Rectal smooth muscle tissue (tissue), 1 donor: ENCODE measurements around the gene TMPRSS2.

Experiments used
- H3K27ac ChIP-seq: one replicate; pipeline ENCODE4 v1.7.0; 2013; ENCODE audit warnings: low read depth, low read length, inconsistent platforms
- H3K27me3 ChIP-seq: one replicate; pipeline ENCODE4 v1.7.0; 2013; ENCODE audit warnings: low read length; ENCODE audit not compliant: control insufficient read depth, insufficient read depth
- H3K36me3 ChIP-seq: one replicate; pipeline ENCODE4 v1.7.0; 2013; ENCODE audit warnings: low read length; ENCODE audit not compliant: control insufficient read depth, insufficient read depth
- H3K4me1 ChIP-seq: one replicate; pipeline ENCODE4 v1.7.0; 2013; ENCODE audit warnings: low read length; ENCODE audit not compliant: control insufficient read depth, insufficient read depth
- H3K4me3 ChIP-seq: one replicate; pipeline ENCODE4 v1.7.0; 2013; ENCODE audit warnings: low read length
- H3K9ac ChIP-seq: one replicate; pipeline ENCODE4 v1.7.0; 2013; ENCODE audit warnings: low read length

The TMPRSS2 gene

GRCh38 chr21:41526478-41527087 is 18.6 kb upstream of the TMPRSS2 start:
- H3K36me3 ChIP-seq = no peaks in the 10 kb centered on the region
- no peaks in the 10 kb centered on the region for H3K4me1 ChIP-seq
- no peak overlapping the region for H3K27ac ChIP-seq
- no peak overlapping the region for H3K9ac ChIP-seq
- H3K4me3 ChIP-seq = no peak overlapping the region
- H3K27me3 ChIP-seq = no peaks in the 10 kb centered on the region

GRCh38 chr21:41523175-41523574 is 15.2 kb upstream of the TMPRSS2 start:
- Histone ChIP-seq H3K27ac (no peak overlapping the region), H3K36me3 (no peaks in the 10 kb centered on the region), H3K4me3 (no peak overlapping the region)

GRCh38 chr21:41521489-41522027 is 13.6 kb upstream of the TMPRSS2 start:
- Histone ChIP-seq H3K27me3 (no peaks in the 10 kb centered on the region), H3K9ac (no peak overlapping the region), H3K36me3 (no peaks in the 10 kb centered on the region), H3K27ac (no peak overlapping the region), H3K4me1 (no peaks in the 10 kb centered on the region), H3K4me3 (no peak overlapping the region)

More at GRCh38 chr21:41523175-41523574, 15.2 kb upstream of the TMPRSS2 start:
- no peak overlapping the region for H3K9ac ChIP-seq
- no peaks in the 10 kb centered on the region for H3K4me1 ChIP-seq
- no peaks in the 10 kb centered on the region for H3K27me3 ChIP-seq

GRCh38 chr21:41520560-41521442 is 12.8 kb upstream of the TMPRSS2 start:
- no peaks in the 10 kb centered on the region for H3K36me3 ChIP-seq
- no peaks in the 10 kb centered on the region for H3K27me3 ChIP-seq
- no peak overlapping the region for H3K9ac ChIP-seq
- H3K4me1 ChIP-seq = no peaks in the 10 kb centered on the region
- H3K4me3 ChIP-seq = no peak overlapping the region
- H3K27ac ChIP-seq = no peak overlapping the region

- Histone ChIP-seq H3K27me3 (no peaks in the 10 kb centered on the region), H3K4me1 (no peaks in the 10 kb centered on the region), H3K36me3 (no peaks in the 10 kb centered on the region), H3K9ac (no peak overlapping the region), H3K27ac (no peak overlapping the region), H3K4me3 (no peak overlapping the region)
Measured at GRCh38 chr21:41519806-41520559, 12.0 kb upstream of the TMPRSS2 start.

GRCh38 chr21:41518757-41519156 is 10.8 kb upstream of the TMPRSS2 start:
- no peaks in the 10 kb centered on the region for H3K27me3 ChIP-seq
- H3K27ac ChIP-seq = no peak overlapping the region
- no peak overlapping the region for H3K9ac ChIP-seq
- H3K36me3 ChIP-seq = no peaks in the 10 kb centered on the region
- H3K4me1 ChIP-seq = no peaks in the 10 kb centered on the region
- no peak overlapping the region for H3K4me3 ChIP-seq

- peaks cover 10% of the 10 kb centered on the region for H3K27me3 ChIP-seq
- no peak overlapping the region for H3K9ac ChIP-seq
- no peak overlapping the region for H3K27ac ChIP-seq
- no peaks in the 10 kb centered on the region for H3K36me3 ChIP-seq
- no peak overlapping the region for H3K4me3 ChIP-seq
- no peaks in the 10 kb centered on the region for H3K4me1 ChIP-seq
Measured at GRCh38 chr21:41511858-41512257, 3.9 kb upstream of the TMPRSS2 start.

GRCh38 chr21:41510500-41510899 is 2.5 kb upstream of the TMPRSS2 start:
- Histone ChIP-seq H3K27ac (no peak overlapping the region), H3K27me3 (peaks cover 16% of the 10 kb centered on the region), H3K4me1 (no peaks in the 10 kb centered on the region)

GRCh38 chr21:41509733-41510132 is 1.8 kb upstream of the TMPRSS2 start:
- no peaks in the 10 kb centered on the region for H3K36me3 ChIP-seq
- H3K9ac ChIP-seq = no peak overlapping the region
- H3K27me3 ChIP-seq = peaks cover 16% of the 10 kb centered on the region
- H3K4me3 ChIP-seq = no peak overlapping the region
- no peaks in the 10 kb centered on the region for H3K4me1 ChIP-seq
- H3K27ac ChIP-seq = no peak overlapping the region

More at GRCh38 chr21:41510500-41510899, 2.5 kb upstream of the TMPRSS2 start:
- H3K9ac ChIP-seq = no peak overlapping the region
- H3K36me3 ChIP-seq = no peaks in the 10 kb centered on the region
- H3K4me3 ChIP-seq = no peak overlapping the region

GRCh38 chr21:41509145-41509496 is 1.2 kb upstream of the TMPRSS2 start:
- Histone ChIP-seq H3K36me3 (no peaks in the 10 kb centered on the region), H3K9ac (no peak overlapping the region), H3K27me3 (peaks cover 16% of the 10 kb centered on the region), H3K4me1 (no peaks in the 10 kb centered on the region), H3K4me3 (peak overlapping the region; percentile 47), H3K27ac (no peak overlapping the region)

- H3K4me3 ChIP-seq = peak overlapping the region; percentile 47
- H3K4me1 ChIP-seq = no peaks in the 10 kb centered on the region
- no peak overlapping the region for H3K27ac ChIP-seq
Measured at GRCh38 chr21:41508415-41509144, 622 bp upstream of the TMPRSS2 start.

More at GRCh38 chr21:41508415-41509144, 622 bp upstream of the TMPRSS2 start:
- peaks cover 16% of the 10 kb centered on the region for H3K27me3 ChIP-seq
- no peaks in the 10 kb centered on the region for H3K36me3 ChIP-seq
- H3K9ac ChIP-seq = no peak overlapping the region
